CD14-positive monocyte (primary cell): ENCODE results near the gene GID8. TPM values are rescaled to one million over a fixed set of nuclear protein-coding genes. Genes with fewer than 3 reads are reported as not detected.

Source experiments
- DNase-seq, 3 donors: peaks; one replicate each; pipeline ENCODE4 v3.0.0-alpha.2; 2011 to 2022
- H2AFZ ChIP-seq: 2 replicates; pipeline ENCODE4 v1.6.0; 2012; ENCODE audit warnings: mild to moderate bottlenecking, low read depth, low read length, inconsistent platforms; ENCODE audit not compliant: insufficient read depth, poor library complexity, severe bottlenecking
- H3K27ac ChIP-seq, 2 donors: 1 replicate in 1 of 2; 2 replicates in 1 of 2; pipeline ENCODE4 v1.5.1; 2012 to 2013; ENCODE audit warnings: low read length in 2 of 2, control low read depth in 1 of 2, inconsistent platforms in 1 of 2, low read depth in 1 of 2, mild to moderate bottlenecking in 1 of 2
- H3K27me3 ChIP-seq, 2 donors: one replicate each; pipeline versions ENCODE4 v1.6.0 to v1.6.1; 2011 to 2013; ENCODE audit warnings: low read length in 2 of 2; ENCODE audit not compliant: control insufficient read depth in 2 of 2, insufficient read depth in 2 of 2
- H3K36me3 ChIP-seq, 2 donors: replicated peaks in 1 of 2; 1 replicate in 1 of 2; 2 replicates in 1 of 2; pipeline versions ENCODE4 v1.5.1 to v1.6.1; 2012 to 2013; ENCODE audit warnings: low read length in 2 of 2, control low read depth in 1 of 2, inconsistent platforms in 1 of 2, mild to moderate bottlenecking in 1 of 2; ENCODE audit not compliant: insufficient read depth in 2 of 2, control insufficient read depth in 1 of 2
- H3K4me1 ChIP-seq, 2 donors: 1 replicate in 1 of 2; 2 replicates in 1 of 2; pipeline versions ENCODE4 v1.5.1 to v1.6.1; 2012 to 2013; ENCODE audit warnings: low read length in 2 of 2, control low read depth in 1 of 2, inconsistent platforms in 1 of 2, mild to moderate bottlenecking in 1 of 2, moderate library complexity in 1 of 2; ENCODE audit not compliant: insufficient read depth in 2 of 2, control insufficient read depth in 1 of 2
- H3K4me2 ChIP-seq: replicated peaks from 2 replicates; pipeline ENCODE3; 2012; ENCODE audit warnings: low read length, moderate library complexity, mild to moderate bottlenecking; ENCODE audit not compliant: poor library complexity, severe bottlenecking; ENCODE audit errors: extremely low read depth
- H3K4me3 ChIP-seq, 3 experiments: fragments of 200-600 bp in 1 of 3; sonication (generic) in 1 of 3; replicated peaks in 1 of 3; 1 replicate in 2 of 3; 2 replicates in 1 of 3; pipeline ENCODE4 v1.5.1; 2011 to 2013; ENCODE audit warnings: low read length in 3 of 3, mild to moderate bottlenecking in 3 of 3, control low read depth in 2 of 3, low read depth in 2 of 3, inconsistent platforms in 1 of 3, moderate library complexity in 1 of 3
- H3K79me2 ChIP-seq: 2 replicates; pipeline ENCODE4 v1.6.0; 2012; ENCODE audit warnings: mild to moderate bottlenecking, control low read depth, inconsistent platforms, low read length, moderate library complexity; ENCODE audit not compliant: insufficient read depth
- H3K9ac ChIP-seq: 2 replicates; pipeline ENCODE4 v1.6.0; 2017; ENCODE audit warnings: low read length, mild to moderate bottlenecking; ENCODE audit not compliant: insufficient read depth, poor library complexity, severe bottlenecking
- H3K9me3 ChIP-seq, 2 donors: replicated peaks in 1 of 2; 1 replicate in 1 of 2; 2 replicates in 1 of 2; pipeline versions ENCODE4 v1.5.1 to v1.6.1; 2012 to 2013; ENCODE audit warnings: low read length in 2 of 2, control low read depth in 1 of 2; ENCODE audit not compliant: control insufficient read depth in 1 of 2, insufficient read depth in 1 of 2
- H4K20me1 ChIP-seq: 2 replicates; pipeline ENCODE4 v1.6.0; 2012; ENCODE audit warnings: mild to moderate bottlenecking, low read length, control low read depth, moderate library complexity; ENCODE audit not compliant: insufficient read depth
- H3K27ac Mint-ChIP-seq, 7 donors: one replicate each; pipeline ENCODE4 v1.8.0; 2020; ENCODE audit warnings: mild to moderate bottlenecking in 7 of 7, mixed read lengths in 7 of 7, moderate library complexity in 6 of 7, inconsistent platforms in 2 of 7
- H3K27me3 Mint-ChIP-seq, 3 donors: one replicate each; pipeline ENCODE4 v1.8.0; 2021 to 2022; ENCODE audit warnings: low read depth in 3 of 3, mild to moderate bottlenecking in 3 of 3, mixed read lengths in 3 of 3, moderate library complexity in 3 of 3, inconsistent platforms in 1 of 3
- H3K36me3 Mint-ChIP-seq, 2 donors: one replicate each; pipeline ENCODE4 v1.8.0; 2020; ENCODE audit warnings: mixed read lengths in 2 of 2, inconsistent platforms in 1 of 2, mild to moderate bottlenecking in 1 of 2
- H3K4me1 Mint-ChIP-seq: one replicate; pipeline ENCODE4 v1.8.0; 2020; ENCODE audit warnings: mild to moderate bottlenecking, mixed read lengths
- H3K4me3 Mint-ChIP-seq, 2 donors: one replicate each; pipeline ENCODE4 v1.8.0; 2020; ENCODE audit warnings: mild to moderate bottlenecking in 2 of 2, mixed read lengths in 2 of 2, moderate library complexity in 1 of 2
- H3K9me3 Mint-ChIP-seq, 7 donors: one replicate each; pipeline ENCODE4 v1.8.0; 2020 to 2022; ENCODE audit warnings: mixed read lengths in 7 of 7, mild to moderate bottlenecking in 6 of 7, moderate library complexity in 6 of 7, inconsistent platforms in 2 of 7
- WGBS: methylation state at CpG from one replicate; pipeline ENCODE4 v1.1.5; 2013; ENCODE audit warnings: missing lambda C conversion rate; ENCODE audit not compliant: insufficient coverage; 5-methylcytosine and 5-hydroxymethylcytosine counted together
- intact Hi-C, 2 donors: fragments of 100-400 bp; cut with micrococcal nuclease; formaldehyde crosslinking; loops; one replicate each; pipeline versions ENCODE4 v1.15.0 to v1.15.1; 2023
- polyA plus RNA-seq, 3 donors: library from polyadenylated mRNA; depleted of rRNA in 1 of 3; unstranded in 2 of 3; stranded (reverse) in 1 of 3; fragments of 300-500 nt in 2 of 3; fragments of >200 nt in 1 of 3; fragmentation: Illumina TruSeq in 2 of 3; gene quantifications; 1 replicate in 2 of 3; 2 replicates in 1 of 3; pipeline ENCODE4 v1.2.3, GENCODE V29; 2012 to 2021
- TF ChIP-seq, protein P1 (sequence below): fragments of 200-600 bp; IDR thresholded peaks from one replicate; pipeline ENCODE4 v1.8.0; 2022; ENCODE audit warnings: antibody characterized with exemption, mild to moderate bottlenecking

GID8 gene
- polyA plus RNA-seq, 3 donors = 12.4 to 19.7 (median 12.7) TPM

- no peaks in the 10 kb centered on the region for H3K9me3 ChIP-seq
- H3K27me3 ChIP-seq = peaks cover 0 to 19% of the 10 kb centered on the region in 2 donors
- Mint-ChIP-seq H3K36me3 (no peaks in the 10 kb centered on the region), H3K9me3 (peaks cover 0 to 2% (median 0%) of the 10 kb centered on the region in 7 donors), H3K4me3 (peak overlapping the region in 1 of 2 donors; percentile 7), H3K27ac (peak overlapping the region in 1 of 7 donors; percentile 3), H3K27me3 (peaks cover 27 to 54% (median 29%) of the 10 kb centered on the region in 3 donors), H3K4me1 (peaks cover 8% of the 10 kb centered on the region)
- DNase-seq = no peak
- H3K4me1 ChIP-seq = no peaks in the 10 kb centered on the region
- H3K9ac ChIP-seq = no peak overlapping the region
- no peaks in the 10 kb centered on the region for H3K79me2 ChIP-seq
- TF ChIP-seq, protein P1, sequence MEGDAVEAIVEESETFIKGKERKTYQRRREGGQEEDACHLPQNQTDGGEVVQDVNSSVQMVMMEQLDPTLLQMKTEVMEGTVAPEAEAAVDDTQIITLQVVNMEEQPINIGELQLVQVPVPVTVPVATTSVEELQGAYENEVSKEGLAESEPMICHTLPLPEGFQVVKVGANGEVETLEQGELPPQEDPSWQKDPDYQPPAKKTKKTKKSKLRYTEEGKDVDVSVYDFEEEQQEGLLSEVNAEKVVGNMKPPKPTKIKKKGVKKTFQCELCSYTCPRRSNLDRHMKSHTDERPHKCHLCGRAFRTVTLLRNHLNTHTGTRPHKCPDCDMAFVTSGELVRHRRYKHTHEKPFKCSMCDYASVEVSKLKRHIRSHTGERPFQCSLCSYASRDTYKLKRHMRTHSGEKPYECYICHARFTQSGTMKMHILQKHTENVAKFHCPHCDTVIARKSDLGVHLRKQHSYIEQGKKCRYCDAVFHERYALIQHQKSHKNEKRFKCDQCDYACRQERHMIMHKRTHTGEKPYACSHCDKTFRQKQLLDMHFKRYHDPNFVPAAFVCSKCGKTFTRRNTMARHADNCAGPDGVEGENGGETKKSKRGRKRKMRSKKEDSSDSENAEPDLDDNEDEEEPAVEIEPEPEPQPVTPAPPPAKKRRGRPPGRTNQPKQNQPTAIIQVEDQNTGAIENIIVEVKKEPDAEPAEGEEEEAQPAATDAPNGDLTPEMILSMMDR = no peak
- no peak overlapping the region for H3K4me2 ChIP-seq
- intact Hi-C loops = no loop called here
- H3K27ac ChIP-seq = no peak overlapping the region
- H3K4me3 ChIP-seq = no peak overlapping the region
- no peaks in the 10 kb centered on the region for H3K36me3 ChIP-seq
- 66% methylated on average over 8 of the region's 13 CpGs for WGBS
- H4K20me1 ChIP-seq = no peaks in the 10 kb centered on the region
- H2AFZ ChIP-seq = no peak overlapping the region
Observed at GRCh38 chr20:62991196-62991807, 53.4 kb downstream of the GID8 start.

DNA sequence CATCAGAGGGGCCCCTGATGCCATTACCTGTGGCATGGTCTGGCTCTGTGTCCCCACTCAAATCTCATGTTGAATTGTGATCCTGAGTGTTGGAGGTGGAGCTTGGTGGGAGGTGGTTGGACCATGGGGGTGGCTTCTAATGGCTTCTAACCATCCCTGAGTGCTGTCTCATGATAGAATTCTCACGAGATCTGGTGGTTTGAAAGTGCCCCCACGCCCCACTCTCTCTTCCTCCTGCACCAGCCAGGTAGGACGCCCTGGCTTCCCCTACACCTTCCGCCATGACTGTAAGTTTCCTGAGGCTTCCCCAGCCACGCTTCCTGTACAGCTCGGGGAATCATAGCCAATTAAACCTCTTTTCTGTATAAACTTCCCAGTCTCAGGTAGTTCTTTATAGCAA, 53.9 kb downstream of the GID8 start:
- H3K27me3 Mint-ChIP-seq = peaks cover 24 to 54% (median 29%) of the 10 kb centered on the region in 3 donors
- H3K4me2 ChIP-seq = no peak overlapping the region
- peaks cover 0 to 19% of the 10 kb centered on the region in 2 donors for H3K27me3 ChIP-seq
- H3K9me3 Mint-ChIP-seq = peaks cover 0 to 2% (median 0%) of the 10 kb centered on the region in 7 donors
- H3K27ac ChIP-seq = no peak overlapping the region
- no peaks in the 10 kb centered on the region for H3K36me3 ChIP-seq
- intact Hi-C loops = no loop called here
- 100% methylated on average over 1 of the region's 6 CpGs for WGBS
- TF ChIP-seq, protein P1 = no peak
- H3K4me3 ChIP-seq = no peak overlapping the region
- DNase-seq = no peak
- peaks cover 8% of the 10 kb centered on the region for H3K4me1 Mint-ChIP-seq
- no peaks in the 10 kb centered on the region for H4K20me1 ChIP-seq
- H3K79me2 ChIP-seq = no peaks in the 10 kb centered on the region
- H2AFZ ChIP-seq = no peak overlapping the region
- H3K4me3 Mint-ChIP-seq = no peak overlapping the region
- H3K9ac ChIP-seq = no peak overlapping the region
- no peaks in the 10 kb centered on the region for H3K9me3 ChIP-seq
- no peaks in the 10 kb centered on the region for H3K4me1 ChIP-seq
- no peaks in the 10 kb centered on the region for H3K36me3 Mint-ChIP-seq
- H3K27ac Mint-ChIP-seq = no peak overlapping the region
